GM12864 (cell line): ENCODE measurements around the gene YARS1.

ENCODE experiments used
- DNase-seq: peaks from one replicate; pipeline ENCODE4 v3.0.0-alpha.2; 2011; ENCODE audit warnings: low read depth
- H3K4me3 ChIP-seq: 2 replicates; pipeline ENCODE4 v1.5.1; 2011; ENCODE audit warnings: mild to moderate bottlenecking, low read depth, low read length, control low read depth
- TF ChIP-seq, protein P1 (sequence below): IDR thresholded peaks from 2 replicates; pipeline ENCODE4 v1.5.1; 2011; ENCODE audit warnings: low read depth, mild to moderate bottlenecking, moderate library complexity, low read length, control low read depth, inconsistent platforms; ENCODE audit errors: missing control alignments

YARS1 gene

DNA sequence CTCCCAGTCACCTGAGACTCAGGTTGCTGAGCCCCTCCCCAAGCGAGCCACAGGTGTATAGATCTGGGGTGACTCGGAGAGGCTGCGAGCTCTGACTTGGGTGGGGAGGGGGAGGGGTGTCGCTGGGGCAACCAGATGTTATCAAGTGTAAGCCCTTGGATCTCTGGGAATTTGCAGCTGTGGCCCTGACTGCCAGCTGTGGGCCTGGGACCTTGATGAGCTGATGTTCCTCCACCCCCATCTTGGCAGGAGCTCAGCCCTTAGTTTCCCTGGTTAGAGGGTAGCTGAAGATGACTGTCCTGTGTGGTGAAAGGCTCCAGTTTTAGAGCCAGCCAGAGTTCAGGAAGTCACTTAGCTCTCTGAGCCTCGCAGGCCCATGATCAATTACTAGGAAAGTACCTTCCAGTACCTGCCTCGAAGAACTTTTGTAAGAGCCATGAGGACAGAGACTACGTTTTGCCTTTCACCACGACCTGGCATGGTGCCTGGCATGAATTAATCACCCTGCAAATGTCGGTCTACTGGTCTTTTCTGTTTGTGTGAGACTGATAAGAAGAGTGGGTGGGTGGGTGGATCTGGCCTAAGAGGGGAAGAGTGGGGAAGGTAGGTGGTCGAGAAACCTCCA, 55.8 kb downstream of the YARS1 start:
- TF ChIP-seq, protein P1, sequence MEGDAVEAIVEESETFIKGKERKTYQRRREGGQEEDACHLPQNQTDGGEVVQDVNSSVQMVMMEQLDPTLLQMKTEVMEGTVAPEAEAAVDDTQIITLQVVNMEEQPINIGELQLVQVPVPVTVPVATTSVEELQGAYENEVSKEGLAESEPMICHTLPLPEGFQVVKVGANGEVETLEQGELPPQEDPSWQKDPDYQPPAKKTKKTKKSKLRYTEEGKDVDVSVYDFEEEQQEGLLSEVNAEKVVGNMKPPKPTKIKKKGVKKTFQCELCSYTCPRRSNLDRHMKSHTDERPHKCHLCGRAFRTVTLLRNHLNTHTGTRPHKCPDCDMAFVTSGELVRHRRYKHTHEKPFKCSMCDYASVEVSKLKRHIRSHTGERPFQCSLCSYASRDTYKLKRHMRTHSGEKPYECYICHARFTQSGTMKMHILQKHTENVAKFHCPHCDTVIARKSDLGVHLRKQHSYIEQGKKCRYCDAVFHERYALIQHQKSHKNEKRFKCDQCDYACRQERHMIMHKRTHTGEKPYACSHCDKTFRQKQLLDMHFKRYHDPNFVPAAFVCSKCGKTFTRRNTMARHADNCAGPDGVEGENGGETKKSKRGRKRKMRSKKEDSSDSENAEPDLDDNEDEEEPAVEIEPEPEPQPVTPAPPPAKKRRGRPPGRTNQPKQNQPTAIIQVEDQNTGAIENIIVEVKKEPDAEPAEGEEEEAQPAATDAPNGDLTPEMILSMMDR, result no peak
- no peak overlapping the region for H3K4me3 ChIP-seq
- DNase-seq, result no peak

DNA sequence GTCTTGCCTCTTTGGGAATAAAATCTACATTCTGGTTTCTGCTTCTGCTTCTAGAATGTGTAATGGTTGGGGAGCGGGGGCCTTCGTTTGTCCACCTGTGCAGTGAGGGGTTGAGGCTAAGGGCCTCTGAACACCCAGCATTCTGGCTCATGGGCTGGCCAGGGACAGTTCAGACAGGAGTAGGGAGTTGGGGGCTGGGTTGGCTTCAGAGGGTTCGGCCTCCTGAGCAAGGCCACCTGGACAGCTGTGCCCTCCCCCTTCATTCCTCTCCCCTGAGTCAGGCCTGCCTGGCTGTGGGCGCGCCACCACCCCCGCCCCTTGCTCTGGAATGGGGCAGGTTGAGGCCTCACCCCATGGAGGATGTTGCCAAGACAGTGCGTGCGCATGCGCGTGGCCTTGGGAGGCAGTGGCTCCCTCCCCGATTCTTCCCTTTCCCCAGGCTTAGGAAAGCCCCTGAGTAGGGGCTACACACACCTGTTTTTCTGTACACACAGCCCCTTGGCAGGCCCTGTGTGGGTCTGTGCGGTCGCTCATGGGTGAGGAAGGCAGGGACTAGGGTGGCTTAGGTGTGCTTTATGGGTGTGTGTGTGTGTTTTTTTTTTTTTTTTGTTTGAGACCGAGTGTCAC, 57.0 kb downstream of the YARS1 start:
- no peak for DNase-seq
- TF ChIP-seq, protein P1, result no peak
- no peak overlapping the region for H3K4me3 ChIP-seq

DNA sequence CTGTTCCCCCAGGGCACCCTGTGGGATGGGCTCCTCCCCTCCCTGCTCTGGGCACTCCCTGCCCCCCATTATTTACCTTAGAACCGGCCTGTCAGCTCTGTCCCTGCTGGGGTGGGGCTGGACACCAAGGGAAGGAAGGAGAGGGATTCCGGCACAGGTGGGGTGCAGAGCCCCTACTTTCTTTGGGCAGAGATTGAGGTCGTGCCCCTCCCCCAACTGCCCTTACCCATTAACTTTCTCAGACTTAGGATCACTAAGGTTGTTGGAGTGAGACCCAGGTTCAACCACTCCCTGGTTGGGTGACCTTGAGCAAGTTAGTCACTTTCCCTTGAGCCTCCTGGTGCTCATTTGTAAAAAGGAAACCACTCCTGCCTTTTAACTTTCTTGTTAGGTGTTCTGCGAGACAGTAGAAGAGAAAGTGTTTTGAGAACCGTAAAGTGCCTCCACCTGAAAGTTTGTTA, 57.6 kb downstream of the YARS1 start:
- TF ChIP-seq, protein P1, result no peak
- no peak overlapping the region for H3K4me3 ChIP-seq
- DNase-seq, result no peak

DNA sequence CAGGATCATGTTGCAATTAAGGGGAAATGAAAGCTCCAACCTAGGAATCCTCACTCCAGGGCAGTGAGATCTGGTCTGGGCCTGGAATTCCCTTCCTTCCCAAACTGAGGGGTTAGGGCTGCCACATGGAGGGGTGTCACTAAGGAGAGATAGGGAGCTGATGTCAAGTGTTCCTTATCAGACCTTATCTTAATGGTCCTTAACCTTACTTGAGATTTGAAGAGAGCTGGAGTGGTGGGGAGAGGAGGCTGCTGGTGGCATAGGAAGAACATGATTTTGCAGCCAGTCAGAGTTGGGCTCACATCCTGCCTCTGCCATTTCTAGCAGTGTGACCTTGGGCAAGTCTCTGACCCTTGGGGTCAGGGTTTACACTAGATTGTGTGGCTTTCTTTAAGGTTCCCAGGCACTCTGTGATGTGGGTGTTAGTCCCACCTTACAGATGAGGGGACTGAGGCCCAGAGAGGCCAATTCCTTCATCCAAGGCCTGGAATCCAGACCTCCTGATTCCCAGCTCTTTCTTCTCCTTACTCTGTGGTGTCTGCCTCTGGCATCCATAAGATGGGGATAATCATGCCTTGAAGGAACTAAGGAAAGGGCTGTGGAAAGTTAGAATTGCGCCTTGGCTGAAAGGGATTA, 58.2 kb downstream of the YARS1 start:
- no peak overlapping the region for H3K4me3 ChIP-seq
- TF ChIP-seq, protein P1, result no peak
- DNase-seq, result no peak

DNA sequence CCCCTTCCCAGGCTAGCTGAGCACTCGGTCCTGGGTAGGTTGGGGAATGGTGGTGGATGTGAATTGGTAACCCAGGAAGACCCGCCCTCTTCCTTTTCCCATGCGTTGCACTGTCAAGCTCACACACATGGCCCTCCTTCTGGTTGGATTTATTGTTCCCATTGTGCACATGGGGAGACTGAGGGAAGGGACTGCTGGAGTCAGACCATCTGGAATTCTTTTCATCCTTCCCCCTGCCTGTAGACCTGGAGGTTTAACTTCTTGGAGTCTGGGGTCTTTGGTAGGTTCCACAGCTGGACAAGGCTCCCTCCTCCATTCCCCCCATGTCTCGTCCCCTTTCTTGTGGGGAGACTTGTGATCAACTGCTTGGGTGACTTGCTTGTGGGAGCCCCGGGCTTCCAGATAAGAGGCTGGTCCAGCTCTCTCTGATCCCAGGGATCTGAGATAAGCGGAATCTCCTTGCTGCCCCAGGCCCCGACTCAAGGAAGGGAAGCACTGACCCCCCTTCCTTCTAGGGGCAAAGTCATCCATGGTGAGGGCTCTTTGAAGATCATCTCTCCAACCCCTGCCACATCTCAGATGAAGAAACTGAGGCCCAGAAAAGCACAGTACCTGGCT, 58.9 kb downstream of the YARS1 start:
- no peak for DNase-seq
- TF ChIP-seq, protein P1, result no peak
- no peak overlapping the region for H3K4me3 ChIP-seq

DNA sequence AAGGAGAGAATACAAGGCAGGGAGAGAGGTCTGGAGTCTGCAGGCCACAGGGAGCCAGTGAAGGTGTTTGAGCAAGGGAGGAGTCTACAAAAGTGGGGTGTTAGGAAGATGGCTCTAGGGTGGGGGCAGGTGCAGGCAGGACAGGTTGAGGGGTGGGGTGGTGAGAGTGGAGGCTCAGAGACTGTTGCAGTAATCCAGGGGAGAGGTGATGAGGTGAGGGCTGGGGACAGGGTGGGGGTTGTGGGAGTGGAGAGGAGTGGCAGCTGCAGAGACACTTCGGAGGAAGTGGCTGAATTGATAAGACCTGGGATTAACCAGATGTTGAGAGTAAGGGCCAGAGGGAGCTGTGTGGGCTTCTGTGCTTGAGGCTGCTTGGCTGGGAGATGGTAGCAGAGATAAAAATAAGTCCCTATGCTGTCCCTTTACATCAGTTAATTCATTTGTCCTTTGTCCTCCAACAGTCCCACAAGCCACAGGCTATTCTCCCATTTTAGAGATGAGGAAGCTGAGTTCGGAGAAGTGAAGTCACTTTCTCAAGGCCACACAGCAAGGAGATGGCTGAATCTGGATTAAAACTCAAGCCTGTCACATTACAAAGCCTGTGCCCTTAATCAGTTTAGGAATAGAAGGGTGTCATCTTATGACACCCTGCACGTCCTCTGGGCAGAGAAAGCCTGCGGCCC, 59.8 kb downstream of the YARS1 start:
- DNase-seq, result no peak
- no peak overlapping the region for H3K4me3 ChIP-seq
- TF ChIP-seq, protein P1, result no peak
